OCI-LY7 (cell line): Measurements from ENCODE around the gene HDAC9. TPM values are rescaled to one million over a fixed set of nuclear protein-coding genes. Genes with fewer than 3 reads are reported as not detected.

Experiments used
- BruUV-seq: library from RNA; stranded (reverse); fragments of 400-500 nt; replicated peaks from 2 replicates; lab custom pipeline; 2021; lab: Mats Ljungman, UMichigan
- CTCF ChIA-PET: fragments of 300-600 bp; sonication (Branson Sonifier 250); formaldehyde crosslinking; loops from one replicate; lab custom pipeline; 2022; ENCODE audit warnings: antibody characterized with exemption; ENCODE audit not compliant: unreplicated experiment; lab: Charles Lee
- POLR2A ChIA-PET: fragments of 300-600 bp; sonication (Branson Sonifier 250); formaldehyde crosslinking; loops from one replicate; lab custom pipeline; 2022; ENCODE audit warnings: antibody characterized with exemption; lab: Charles Lee
- DNase-seq: peaks from one replicate; pipeline ENCODE4 v3.0.0-alpha.2; 2015; ENCODE audit warnings: low spot score
- H2AFZ ChIP-seq: fragments of 200-600 bp; sonication (generic), shearing (Covaris generic); 2 replicates; pipeline ENCODE4 v1.6.1; 2014; ENCODE audit warnings: mild to moderate bottlenecking, antibody characterized with exemption, low read length, moderate library complexity
- H3K27ac ChIP-seq: fragments of 200-600 bp; sonication (generic); 2 replicates; pipeline ENCODE4 v1.5.1; 2014; ENCODE audit warnings: mixed run types, low read depth, mild to moderate bottlenecking, moderate library complexity, low read length, inconsistent platforms; ENCODE audit not compliant: poor library complexity, severe bottlenecking
- H3K36me3 ChIP-seq: fragments of 200-600 bp; sonication (generic); 2 replicates; pipeline ENCODE4 v1.6.1; 2014; ENCODE audit warnings: mild to moderate bottlenecking, antibody characterized with exemption, low read length, moderate library complexity, mixed read lengths; ENCODE audit not compliant: insufficient read depth
- H3K4me1 ChIP-seq: fragments of 200-600 bp; sonication (generic); 2 replicates; pipeline ENCODE4 v1.5.1; 2014; ENCODE audit warnings: mild to moderate bottlenecking, low read length; ENCODE audit not compliant: insufficient read depth, poor library complexity, severe bottlenecking
- H3K4me2 ChIP-seq: fragments of 200-600 bp; sonication (generic); 2 replicates; pipeline ENCODE4 v1.6.1; 2014; ENCODE audit warnings: mild to moderate bottlenecking, low read length
- H3K4me3 ChIP-seq: fragments of 200-600 bp; sonication (generic); 2 replicates; pipeline ENCODE4 v1.5.1; 2014; ENCODE audit warnings: mild to moderate bottlenecking, low read depth, low read length; ENCODE audit not compliant: poor library complexity, severe bottlenecking
- H3K79me2 ChIP-seq: fragments of 200-600 bp; sonication (generic); 2 replicates; pipeline ENCODE4 v1.6.1; 2016; ENCODE audit warnings: low read depth, mild to moderate bottlenecking, low read length, moderate library complexity, mixed read lengths; ENCODE audit not compliant: insufficient read depth
- H3K9me2 ChIP-seq: fragments of 200-600 bp; sonication (generic); 2 replicates; pipeline ENCODE4 v1.6.1; 2016; ENCODE audit warnings: mild to moderate bottlenecking, low read length, mixed read lengths; ENCODE audit not compliant: insufficient read depth
- H3K9me3 ChIP-seq: fragments of 200-600 bp; sonication (generic); 2 replicates; pipeline ENCODE4 v1.6.1; 2014; ENCODE audit warnings: mild to moderate bottlenecking, mixed run types, low read length, mixed read lengths
- H4K20me1 ChIP-seq: fragments of 200-600 bp; sonication (generic); 2 replicates; pipeline ENCODE4 v1.6.1; 2014; ENCODE audit warnings: mild to moderate bottlenecking, antibody characterized with exemption, low read length, moderate library complexity, mixed read lengths; ENCODE audit not compliant: insufficient read depth
- CTCF ChIP-seq: fragments of 200-600 bp; sonication (generic); conservative IDR thresholded peaks from 2 replicates; pipeline ENCODE4 v1.5.1; 2014; ENCODE audit warnings: mild to moderate bottlenecking, antibody characterized with exemption, low read length, moderate library complexity, mixed read lengths
- EZH2phosphoT487 ChIP-seq: fragments of 200-600 bp; sonication (generic); IDR thresholded peaks from 2 replicates; pipeline ENCODE4 v1.6.1; 2018; ENCODE audit warnings: low read depth, borderline replicate concordance, mild to moderate bottlenecking, mixed run types, antibody characterized with exemption, low read length, moderate library complexity, mixed read lengths
- intact Hi-C: fragments of 100-400 bp; cut with micrococcal nuclease; formaldehyde crosslinking; loops from one replicate; pipeline ENCODE4 v1.10.0; 2022; ENCODE audit not compliant: unreplicated experiment
- total RNA-seq, 2 experiments: library from RNA; depleted of rRNA in 1 of 2; stranded (reverse); fragments of >200 nt in 1 of 2; shearing (Covaris generic) in 1 of 2; gene quantifications; 2 replicates each; pipeline ENCODE4 v1.2.3, GENCODE V29; 2014 to 2022

The HDAC9 gene
- total RNA-seq, 2 experiments from 2014 or later, result 58.8 to 91.7 TPM

DNA sequence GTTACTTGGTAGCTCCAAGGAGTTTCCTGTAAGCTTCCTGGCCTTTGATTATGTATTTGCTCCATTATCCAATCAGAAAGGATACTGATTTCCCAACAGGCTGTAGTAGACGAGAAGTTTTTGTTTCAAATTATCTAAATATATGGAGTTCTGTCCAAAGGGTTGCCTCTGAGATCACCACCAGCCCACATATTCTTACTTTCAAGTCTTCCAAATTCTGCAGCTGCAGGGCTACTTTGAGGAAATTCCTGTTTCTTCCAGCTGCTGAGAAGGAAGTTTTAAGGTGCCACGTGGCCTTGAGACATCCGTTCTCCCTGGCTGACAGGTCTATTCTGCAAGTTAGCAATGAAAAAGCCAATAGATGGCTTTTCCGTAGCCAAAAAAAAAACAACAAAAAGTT lies 335.9 kb downstream of the HDAC9 start:
- no peaks in the 10 kb centered on the region for H3K79me2 ChIP-seq
- no peak overlapping the region for H3K4me2 ChIP-seq
- no peaks in the 10 kb centered on the region for H3K4me1 ChIP-seq
- intact Hi-C loops, result no loop called here
- no peaks in the 10 kb centered on the region for H4K20me1 ChIP-seq
- no peaks in the 10 kb centered on the region for H3K9me3 ChIP-seq
- no peak overlapping the region for H2AFZ ChIP-seq
- ChIA-PET CTCF (no interaction called here), POLR2A (interaction anchor here (0.5 to 1.1 kb wide), 4 partner anchors 9 to 1067 kb away, joined by 3 to 4 read pairs (median 3); no protein-coding TSS in a partner anchor)
- BruUV-seq, result no TSS peak
- H3K36me3 ChIP-seq, result no peaks in the 10 kb centered on the region
- TF ChIP-seq CTCF (no peak), EZH2phosphoT487 (no peak)
- H3K9me2 ChIP-seq, result no peaks in the 10 kb centered on the region
- H3K27ac ChIP-seq, result no peak overlapping the region
- no peak overlapping the region for H3K4me3 ChIP-seq
- no peak for DNase-seq

DNA sequence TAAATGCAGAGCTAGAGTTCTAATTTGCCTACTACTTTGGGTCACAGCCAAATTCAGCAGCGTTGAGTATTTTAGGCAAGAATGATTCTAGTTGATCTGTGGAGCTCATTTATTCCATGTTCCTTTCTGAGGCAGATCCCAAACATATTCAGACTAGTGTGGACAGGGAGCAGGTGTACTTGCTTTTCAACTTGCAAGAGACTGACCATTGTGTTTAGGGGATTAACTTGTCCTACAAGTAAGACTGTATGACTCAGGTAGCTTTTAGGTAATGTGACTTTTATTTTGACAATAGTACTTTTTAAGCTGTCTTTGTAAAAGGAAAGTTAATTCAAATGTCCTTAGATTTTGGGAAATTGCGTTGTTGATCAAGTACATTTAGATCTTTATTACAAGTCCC lies 336.4 kb downstream of the HDAC9 start:
- Histone ChIP-seq H3K36me3 (no peaks in the 10 kb centered on the region), H3K9me2 (no peaks in the 10 kb centered on the region), H3K9me3 (no peaks in the 10 kb centered on the region), H4K20me1 (no peaks in the 10 kb centered on the region), H3K4me3 (no peak overlapping the region), H2AFZ (no peak overlapping the region), H3K79me2 (no peaks in the 10 kb centered on the region), H3K4me1 (no peaks in the 10 kb centered on the region), H3K4me2 (no peak overlapping the region), H3K27ac (no peak overlapping the region)
- ChIA-PET POLR2A (interaction anchor here (0.8 to 1.1 kb wide), 3 partner anchors 8 to 41 kb away, joined by 3 to 4 read pairs (median 3); no protein-coding TSS in a partner anchor), CTCF (no interaction called here)
- intact Hi-C loops, result no loop called here
- no TSS peak for BruUV-seq
- TF ChIP-seq EZH2phosphoT487, result no peak
- no peak for TF ChIP-seq CTCF
- DNase-seq, result no peak

GRCh38 chr7:18834577-18834976 lies 339.0 kb downstream of the HDAC9 start:
- ChIA-PET POLR2A (interaction anchor here (0.7 kb wide), 1 partner anchor 479 kb away, joined by 5 read pairs; no protein-coding TSS in a partner anchor), CTCF (no interaction called here)
- H3K36me3 ChIP-seq, result no peaks in the 10 kb centered on the region

More at GRCh38 chr7:18834577-18834976, 339.0 kb downstream of the HDAC9 start:
- Histone ChIP-seq H4K20me1 (no peaks in the 10 kb centered on the region), H3K4me1 (no peaks in the 10 kb centered on the region), H3K9me3 (no peaks in the 10 kb centered on the region), H3K4me3 (no peak overlapping the region), H3K79me2 (no peaks in the 10 kb centered on the region), H3K27ac (no peak overlapping the region), H3K9me2 (no peaks in the 10 kb centered on the region), H2AFZ (no peak overlapping the region), H3K4me2 (no peak overlapping the region)
- BruUV-seq, result no TSS peak
- DNase-seq, result no peak
- TF ChIP-seq CTCF, result no peak
- no peak for TF ChIP-seq EZH2phosphoT487
- intact Hi-C loops, result no loop called here
